NCI-H1105 (cell line): ENCODE data around the gene SEBOX.

Experiments
- DNase-seq: peaks from one replicate; lab custom pipeline; 2025; lab: John Stamatoyannopoulos, UW

SEBOX gene

GRCh38 chr17:28318759-28319597 is 46.0 kb downstream of the SEBOX start, which contains the start of gene TMEM97:
Gene TMEM97 (plus strand): TSS chr17:28319200. CDS start chr17:28319240, 40 bp downstream.
- DNase-seq = peak; percentile 97

- DNase-seq = no peak
These were observed 46.8 kb downstream of the SEBOX start for GRCh38 chr17:28317966-28318758.

- DNase-seq = no peak
These were observed 47.7 kb downstream of the SEBOX start for GRCh38 chr17:28317099-28317965.

GRCh38 chr17:28315846-28316705 is 48.9 kb downstream of the SEBOX start:
- no peak for DNase-seq

- no peak for DNase-seq
These were observed 51.2 kb downstream of the SEBOX start for GRCh38 chr17:28313841-28314240.
